Progenitor cell of endocrine pancreas (in vitro differentiated cells): ENCODE measurements around the gene TMEM31. TPM values are rescaled to one million over a fixed set of nuclear protein-coding genes. Genes with fewer than 3 reads are reported as not detected.

Experiments used
- DNase-seq: peaks from one replicate; pipeline ENCODE4 v3.0.0; 2021; ENCODE audit warnings: low spot score; ENCODE audit not compliant: unreplicated experiment
- H3K27ac Mint-ChIP-seq: 2 replicates; pipeline ENCODE4 v1.8.0; 2021; ENCODE audit warnings: mild to moderate bottlenecking, moderate library complexity, mixed read lengths
- H3K27me3 Mint-ChIP-seq: 2 replicates; pipeline ENCODE4 v1.8.0; 2021; ENCODE audit warnings: mixed read lengths
- H3K36me3 Mint-ChIP-seq: 2 replicates; pipeline ENCODE4 v1.8.0; 2022; ENCODE audit warnings: mixed read lengths; ENCODE audit not compliant: insufficient read depth
- H3K4me1 Mint-ChIP-seq: 2 replicates; pipeline ENCODE4 v1.8.0; 2021; ENCODE audit warnings: low read depth, mixed read lengths
- H3K4me3 Mint-ChIP-seq: 2 replicates; pipeline ENCODE4 v1.8.0; 2021; ENCODE audit warnings: low read depth, mild to moderate bottlenecking, moderate library complexity, mixed read lengths
- H3K9me3 Mint-ChIP-seq: 2 replicates; pipeline ENCODE4 v1.8.0; 2021; ENCODE audit warnings: low read depth, mixed read lengths
- total RNA-seq: library from RNA; stranded (reverse); gene quantifications from 2 replicates; pipeline ENCODE4 v1.2.1, GENCODE V29; 2021
- TF ChIP-seq, protein P1 (sequence below): fragments of 200-600 bp; sonication (generic); IDR thresholded peaks from one replicate; pipeline ENCODE4 v1.5.0; 2021; ENCODE audit warnings: antibody characterized with exemption, mild to moderate bottlenecking; ENCODE audit not compliant: unreplicated experiment

The TMEM31 gene
- total RNA-seq, 1 donor from 2014 or later, result 0.55 TPM

DNA sequence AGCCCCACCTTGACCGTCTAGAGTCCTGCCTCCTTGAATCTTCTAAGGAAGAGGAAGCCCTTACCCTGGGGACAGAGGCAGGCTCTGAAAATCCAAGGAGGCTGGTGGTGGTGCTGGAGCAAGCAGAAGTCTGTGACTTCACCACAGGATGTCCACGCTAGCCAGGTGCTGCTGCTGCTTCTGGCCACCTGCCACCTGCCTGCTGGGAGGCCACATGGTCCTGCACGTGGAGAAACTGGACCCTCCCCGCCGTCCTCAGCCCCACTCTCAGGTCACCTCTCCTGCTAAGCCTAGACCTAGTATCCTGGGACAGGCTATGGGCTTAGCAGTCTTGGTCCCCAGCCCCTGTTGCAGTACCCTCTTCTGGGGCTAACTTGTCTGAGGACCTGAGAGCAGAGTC is 15.8 kb downstream of the TMEM31 start:
- no peak for DNase-seq
- H3K4me1 Mint-ChIP-seq, result no peaks in the 10 kb centered on the region
- H3K27ac Mint-ChIP-seq, result no peak overlapping the region
- H3K36me3 Mint-ChIP-seq, result no peaks in the 10 kb centered on the region
- H3K9me3 Mint-ChIP-seq, result no peaks in the 10 kb centered on the region
- H3K4me3 Mint-ChIP-seq, result no peak overlapping the region
- H3K27me3 Mint-ChIP-seq, result peaks cover 39% of the 10 kb centered on the region
- TF ChIP-seq, protein P1, sequence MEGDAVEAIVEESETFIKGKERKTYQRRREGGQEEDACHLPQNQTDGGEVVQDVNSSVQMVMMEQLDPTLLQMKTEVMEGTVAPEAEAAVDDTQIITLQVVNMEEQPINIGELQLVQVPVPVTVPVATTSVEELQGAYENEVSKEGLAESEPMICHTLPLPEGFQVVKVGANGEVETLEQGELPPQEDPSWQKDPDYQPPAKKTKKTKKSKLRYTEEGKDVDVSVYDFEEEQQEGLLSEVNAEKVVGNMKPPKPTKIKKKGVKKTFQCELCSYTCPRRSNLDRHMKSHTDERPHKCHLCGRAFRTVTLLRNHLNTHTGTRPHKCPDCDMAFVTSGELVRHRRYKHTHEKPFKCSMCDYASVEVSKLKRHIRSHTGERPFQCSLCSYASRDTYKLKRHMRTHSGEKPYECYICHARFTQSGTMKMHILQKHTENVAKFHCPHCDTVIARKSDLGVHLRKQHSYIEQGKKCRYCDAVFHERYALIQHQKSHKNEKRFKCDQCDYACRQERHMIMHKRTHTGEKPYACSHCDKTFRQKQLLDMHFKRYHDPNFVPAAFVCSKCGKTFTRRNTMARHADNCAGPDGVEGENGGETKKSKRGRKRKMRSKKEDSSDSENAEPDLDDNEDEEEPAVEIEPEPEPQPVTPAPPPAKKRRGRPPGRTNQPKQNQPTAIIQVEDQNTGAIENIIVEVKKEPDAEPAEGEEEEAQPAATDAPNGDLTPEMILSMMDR, result no peak

DNA sequence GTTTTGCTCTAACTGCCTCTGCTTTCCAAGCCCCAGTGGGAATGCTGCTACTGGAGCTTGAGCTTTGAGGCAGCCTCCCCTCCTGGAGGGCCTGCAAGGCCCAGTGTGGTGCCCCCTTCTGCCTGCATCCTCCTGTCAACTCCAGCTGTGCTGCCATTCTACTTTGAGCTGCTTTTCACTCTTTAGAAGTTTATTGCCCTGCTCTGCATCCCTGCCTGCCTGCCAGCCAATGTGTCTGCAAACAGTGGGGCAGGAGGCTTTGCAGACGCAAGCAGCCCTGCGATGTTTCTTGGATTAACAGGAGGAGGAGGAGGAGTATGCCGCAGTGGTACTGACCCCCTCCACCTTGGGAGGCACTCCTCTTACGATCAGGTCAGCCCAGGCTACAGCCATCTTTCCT is 16.4 kb downstream of the TMEM31 start:
- TF ChIP-seq, protein P1, result no peak
- no peaks in the 10 kb centered on the region for H3K9me3 Mint-ChIP-seq
- peaks cover 43% of the 10 kb centered on the region for H3K27me3 Mint-ChIP-seq
- H3K4me3 Mint-ChIP-seq, result no peak overlapping the region
- H3K4me1 Mint-ChIP-seq, result no peaks in the 10 kb centered on the region
- no peak overlapping the region for H3K27ac Mint-ChIP-seq
- H3K36me3 Mint-ChIP-seq, result no peaks in the 10 kb centered on the region
- DNase-seq, result no peak

DNA sequence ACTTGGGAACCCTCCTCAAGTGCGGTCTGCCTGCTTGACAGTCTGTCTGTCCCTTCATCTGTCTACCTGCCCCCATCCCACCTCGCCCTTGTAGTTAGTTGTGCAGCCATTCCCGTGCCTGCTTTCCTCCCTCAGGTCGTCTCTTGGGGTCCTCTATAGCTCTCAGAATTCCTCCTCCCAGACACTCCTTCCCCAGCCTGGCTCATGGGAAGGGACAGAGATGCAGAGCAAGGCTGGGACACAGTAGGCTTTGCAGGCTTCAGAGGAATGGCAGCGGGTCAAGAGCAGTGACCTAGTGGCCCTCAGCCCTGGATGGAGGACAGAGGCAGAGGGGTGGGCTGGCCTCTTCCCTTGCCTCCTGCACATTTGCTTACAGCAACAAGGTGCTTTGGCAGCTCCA is 18.3 kb downstream of the TMEM31 start:
- Mint-ChIP-seq H3K4me3 (no peak overlapping the region), H3K27ac (no peak overlapping the region), H3K4me1 (no peaks in the 10 kb centered on the region), H3K27me3 (peaks cover 40% of the 10 kb centered on the region), H3K36me3 (no peaks in the 10 kb centered on the region), H3K9me3 (no peaks in the 10 kb centered on the region)
- DNase-seq, result no peak
- TF ChIP-seq, protein P1, result no peak

DNA sequence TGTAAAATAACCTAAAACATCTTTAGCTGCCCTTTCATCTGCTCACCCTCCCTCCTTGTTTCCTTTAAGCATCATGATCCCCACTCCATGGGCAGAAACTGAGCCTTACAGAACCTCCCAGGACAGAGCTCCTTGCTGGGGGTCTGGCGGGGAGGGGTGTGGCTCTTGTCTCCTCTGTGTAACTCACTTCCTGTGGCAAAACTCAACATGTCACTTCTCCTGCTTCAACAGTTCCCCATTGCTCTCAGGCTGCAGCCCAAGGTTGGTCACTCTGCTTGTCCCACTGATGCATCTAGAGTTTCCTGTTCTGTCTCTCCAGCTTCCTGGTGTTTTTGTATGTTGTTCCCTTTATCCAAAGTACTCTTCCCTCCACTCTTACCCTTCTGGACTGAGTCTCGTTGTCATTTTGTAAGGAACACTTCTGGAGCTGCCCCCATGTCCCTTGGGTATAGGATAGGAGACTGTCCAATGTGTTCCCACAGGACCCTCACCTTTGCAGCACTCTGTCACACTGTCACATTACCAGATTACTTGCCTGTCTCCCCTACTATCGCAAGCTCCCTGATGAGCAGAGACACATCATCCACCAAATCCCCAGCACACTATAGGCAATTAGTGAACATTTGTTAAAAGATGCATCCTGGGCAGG is 19.6 kb downstream of the TMEM31 start:
- Mint-ChIP-seq H3K27ac (no peak overlapping the region), H3K27me3 (peaks cover 43% of the 10 kb centered on the region), H3K4me1 (no peaks in the 10 kb centered on the region), H3K4me3 (no peak overlapping the region), H3K9me3 (no peaks in the 10 kb centered on the region), H3K36me3 (no peaks in the 10 kb centered on the region)
- TF ChIP-seq, protein P1, result no peak
- DNase-seq, result no peak

DNA sequence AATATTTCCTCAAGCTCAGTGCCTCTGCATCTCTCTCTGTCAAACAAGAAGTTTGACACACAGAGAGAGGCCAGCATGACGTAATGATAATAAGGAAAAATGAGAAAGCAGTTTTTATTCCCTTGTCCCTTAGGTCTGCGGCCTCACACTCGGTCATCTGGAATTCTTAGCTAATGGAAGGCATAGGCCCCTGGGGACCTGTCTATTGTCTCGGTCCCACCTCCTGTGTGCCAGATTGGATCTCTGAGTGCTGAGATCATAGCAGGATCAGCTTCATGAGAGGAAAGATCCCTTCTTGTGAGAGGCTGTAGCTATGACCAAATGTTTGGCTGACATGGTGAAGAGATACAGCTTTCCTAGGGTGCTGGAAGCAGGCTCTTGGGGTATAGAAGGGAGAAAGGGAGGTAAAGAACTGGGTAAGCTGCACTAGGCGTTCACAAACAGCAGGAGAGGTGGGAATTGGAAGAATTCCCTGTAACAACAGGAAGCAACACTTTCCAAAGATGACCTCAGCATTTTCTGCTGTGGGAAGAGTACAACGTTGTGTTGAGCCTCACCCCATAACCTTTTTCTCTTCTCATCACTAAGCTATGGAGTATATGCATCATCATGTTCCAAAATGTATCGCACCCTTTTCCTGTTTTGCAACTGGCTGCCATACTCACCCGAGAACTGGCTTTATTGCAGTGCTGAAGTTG is 20.2 kb downstream of the TMEM31 start:
- Mint-ChIP-seq H3K36me3 (no peaks in the 10 kb centered on the region), H3K27ac (no peak overlapping the region), H3K4me3 (no peak overlapping the region), H3K9me3 (no peaks in the 10 kb centered on the region), H3K27me3 (peaks cover 40% of the 10 kb centered on the region), H3K4me1 (no peaks in the 10 kb centered on the region)
- TF ChIP-seq, protein P1, result no peak
- DNase-seq, result no peak
